Stimulated activated CD4-positive, alpha-beta T cell treated with anti-CD3 and anti-CD28 coated beads, Interleukin-2, amount 100 ng/mL, for 4 hours (primary cell): ENCODE data around the gene RFX4.

ENCODE experiments used
- DNase-seq: peaks from one replicate; pipeline ENCODE4 v3.0.0-alpha.2; 2020; ENCODE audit warnings: low read depth

The RFX4 gene

GRCh38 chr12:106582641-106583230 lies at the start of gene RFX4:
Gene RFX4 (plus strand): TSS chr12:106583004. CDS start chr12:106583321, 317 bp downstream.
- DNase-seq, result no peak

GRCh38 chr12:106541201-106541600 lies 41.6 kb upstream of the RFX4 start:
- no peak for DNase-seq

DNA sequence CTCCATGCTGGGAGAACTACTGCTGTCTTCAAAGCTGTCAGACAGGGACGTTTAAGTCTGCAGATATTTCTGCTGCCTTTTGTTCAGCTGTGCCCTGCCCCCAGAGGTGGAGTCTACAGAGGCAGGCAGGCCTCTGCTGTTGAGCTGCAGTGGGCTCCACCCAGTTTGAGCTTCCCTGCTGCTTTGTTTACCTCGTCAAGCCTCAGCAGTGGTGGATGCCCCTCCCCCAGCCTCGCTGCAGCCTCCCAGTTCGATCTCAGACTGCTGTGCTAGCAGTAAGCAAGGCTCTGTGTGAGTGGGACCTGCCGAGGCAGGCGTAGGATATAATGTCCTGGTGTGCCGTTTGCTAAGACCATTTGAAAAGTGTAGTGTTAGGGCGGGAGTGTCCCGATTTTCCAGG lies 31.4 kb upstream of the RFX4 start:
- DNase-seq, result no peak

- DNase-seq, result no peak
These were observed 30.6 kb upstream of the RFX4 start for GRCh38 chr12:106552228-106552627.

- DNase-seq, result no peak
These were observed 18.0 kb upstream of the RFX4 start for GRCh38 chr12:106564678-106565329.

- no peak for DNase-seq
These were observed 16.0 kb upstream of the RFX4 start for GRCh38 chr12:106566771-106567170.

GRCh38 chr12:106573239-106573638 lies 9.6 kb upstream of the RFX4 start:
- DNase-seq, result no peak

GRCh38 chr12:106576848-106577247 lies 6.0 kb upstream of the RFX4 start:
- no peak for DNase-seq

- DNase-seq, result no peak
These were observed 1.9 kb upstream of the RFX4 start for GRCh38 chr12:106580671-106581508.

DNA sequence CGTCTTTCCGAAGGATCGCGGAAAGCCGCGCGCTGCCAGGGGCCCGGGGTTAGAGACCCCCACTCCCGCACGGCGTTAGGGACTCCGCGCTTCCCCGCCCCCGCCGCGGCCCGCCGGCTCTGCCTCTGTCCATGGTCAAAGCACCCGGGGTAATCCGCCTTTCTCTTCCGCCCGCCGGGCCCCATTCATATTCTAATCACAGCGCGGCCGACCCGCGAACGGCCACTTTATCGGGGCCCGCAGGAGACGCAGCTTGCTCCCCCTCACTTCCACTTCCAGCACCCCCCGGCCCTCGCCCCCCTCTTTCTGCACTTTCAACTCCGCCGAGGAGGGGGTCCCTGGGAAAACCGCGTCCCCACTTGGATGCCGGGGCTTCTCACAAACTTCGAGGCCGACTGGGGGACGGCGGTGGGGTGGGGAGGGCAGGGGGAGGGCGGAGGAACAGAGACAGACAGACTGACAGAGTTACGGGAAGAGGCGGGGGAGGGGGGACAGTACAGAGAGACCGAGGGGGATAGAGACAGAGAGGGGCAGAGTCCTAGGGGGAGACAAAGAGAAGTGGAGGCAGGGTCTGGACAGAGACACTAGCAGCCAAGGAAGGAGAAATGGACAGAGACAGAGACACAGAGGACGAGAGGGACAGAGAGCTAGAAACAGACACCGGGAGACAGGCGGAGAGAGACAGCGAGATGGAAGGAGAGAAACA lies 1.1 kb upstream of the RFX4 start:
- no peak for DNase-seq

DNA sequence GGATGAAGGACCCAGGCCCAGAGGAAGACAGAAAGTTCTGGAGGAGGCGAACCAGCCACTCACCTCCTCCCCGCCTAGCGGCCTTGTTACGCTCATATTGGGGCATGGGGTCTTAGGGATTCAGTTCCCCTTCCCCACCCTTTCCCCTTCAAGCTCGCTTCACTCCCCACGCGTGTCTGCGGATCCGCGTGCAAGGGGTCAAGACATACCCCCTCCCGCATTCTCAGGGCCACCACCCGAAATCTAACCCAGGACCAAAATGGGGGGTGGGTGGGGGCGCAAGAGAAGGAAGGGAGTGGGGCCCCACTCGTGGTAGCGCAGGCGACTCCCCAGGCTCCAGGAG lies 584 bp upstream of the RFX4 start:
- DNase-seq, result no peak

DNA sequence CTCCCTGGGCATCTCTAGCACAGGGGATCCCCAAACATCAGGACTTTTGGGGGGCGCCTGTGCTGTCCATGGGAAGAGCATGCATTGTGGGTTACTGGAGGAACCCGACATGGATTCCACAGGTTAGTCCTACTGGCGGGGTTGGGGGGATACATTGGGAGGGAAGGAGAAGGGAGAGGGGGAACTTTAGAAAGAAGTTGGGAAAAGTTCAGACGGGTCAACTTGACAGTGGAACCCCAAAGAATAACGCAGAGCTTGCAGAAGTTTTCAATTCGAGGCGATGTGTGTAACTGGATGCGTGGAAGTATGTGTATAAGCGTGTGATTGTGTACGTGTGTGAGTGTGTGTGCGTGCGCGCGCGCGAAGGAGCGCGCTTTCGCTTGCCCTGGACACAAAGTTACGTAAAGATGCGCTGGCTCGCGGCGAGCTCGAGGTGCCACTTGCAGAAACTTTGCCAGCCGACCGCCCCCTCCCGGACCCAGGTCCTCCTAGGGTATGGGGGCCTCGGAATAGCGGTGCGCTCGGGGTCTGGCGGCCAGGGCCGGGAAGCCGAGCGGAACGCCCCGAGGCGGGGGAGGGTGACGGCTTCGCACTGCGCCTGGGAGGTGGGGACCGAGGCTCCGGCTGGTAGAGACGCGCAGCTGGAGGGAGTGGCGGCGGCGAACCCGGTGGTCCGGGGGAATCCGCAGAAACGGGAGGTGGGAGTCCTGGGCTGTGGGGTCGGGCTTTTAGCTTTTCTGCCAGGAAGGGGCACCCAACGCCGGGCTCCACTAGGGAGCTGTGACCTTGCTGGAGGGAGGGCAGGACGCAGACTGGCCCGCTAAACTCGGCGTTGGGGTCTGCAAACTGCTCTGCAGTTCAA lies 669 bp downstream of the RFX4 start:
- DNase-seq, result no peak

DNA sequence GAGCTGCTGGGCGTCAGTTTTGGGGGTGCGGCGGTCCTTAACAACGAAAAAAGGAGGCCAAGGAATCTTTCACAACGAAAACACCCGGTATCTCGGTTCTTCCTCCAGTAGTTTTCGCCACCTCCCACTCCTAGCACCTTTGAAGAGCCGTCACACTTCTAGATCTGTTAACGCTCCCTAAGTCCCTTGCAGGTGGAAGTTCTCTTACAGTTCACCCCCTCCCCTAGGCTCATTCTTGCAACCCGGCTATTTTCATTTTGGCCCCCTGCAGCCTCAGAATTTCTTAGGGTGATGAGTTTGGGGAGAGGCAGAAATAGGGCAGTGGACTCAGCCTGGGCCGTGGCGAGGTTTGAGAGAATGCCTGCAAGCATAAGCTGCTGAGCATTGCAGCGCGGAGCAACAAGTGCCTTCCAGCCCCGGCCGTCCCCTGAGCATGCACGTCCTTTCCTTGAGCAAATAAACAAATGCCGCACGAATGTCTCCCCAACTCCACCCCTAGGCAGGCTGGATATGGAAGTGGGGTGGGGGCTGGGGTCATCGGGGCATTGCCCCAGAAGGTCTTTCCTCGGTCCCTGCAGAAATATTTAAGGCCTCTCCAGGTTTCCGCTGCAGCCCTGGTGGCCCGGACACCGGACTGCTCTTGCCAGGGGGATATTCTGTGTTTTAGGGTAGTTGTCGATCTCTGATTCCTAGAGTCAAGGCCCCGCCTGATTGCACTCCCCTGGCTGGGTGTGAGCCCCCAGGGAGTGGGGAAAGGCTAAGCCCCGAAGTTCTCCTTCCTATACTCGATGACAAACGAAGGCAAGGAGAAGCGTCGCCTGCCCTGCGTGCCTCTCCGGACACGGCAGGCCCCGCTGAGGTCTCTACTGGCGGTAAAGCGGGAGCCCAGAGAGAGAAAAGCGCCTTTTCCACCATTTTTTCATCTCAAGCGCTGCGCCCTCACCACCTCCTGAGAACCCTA lies 1.6 kb downstream of the RFX4 start:
- no peak for DNase-seq

GRCh38 chr12:106585105-106585520 lies 2.3 kb downstream of the RFX4 start:
- DNase-seq, result no peak

- no peak for DNase-seq
These were observed 2.9 kb downstream of the RFX4 start for GRCh38 chr12:106585521-106586277.

GRCh38 chr12:106586278-106586802 lies 3.5 kb downstream of the RFX4 start:
- DNase-seq, result no peak

DNA sequence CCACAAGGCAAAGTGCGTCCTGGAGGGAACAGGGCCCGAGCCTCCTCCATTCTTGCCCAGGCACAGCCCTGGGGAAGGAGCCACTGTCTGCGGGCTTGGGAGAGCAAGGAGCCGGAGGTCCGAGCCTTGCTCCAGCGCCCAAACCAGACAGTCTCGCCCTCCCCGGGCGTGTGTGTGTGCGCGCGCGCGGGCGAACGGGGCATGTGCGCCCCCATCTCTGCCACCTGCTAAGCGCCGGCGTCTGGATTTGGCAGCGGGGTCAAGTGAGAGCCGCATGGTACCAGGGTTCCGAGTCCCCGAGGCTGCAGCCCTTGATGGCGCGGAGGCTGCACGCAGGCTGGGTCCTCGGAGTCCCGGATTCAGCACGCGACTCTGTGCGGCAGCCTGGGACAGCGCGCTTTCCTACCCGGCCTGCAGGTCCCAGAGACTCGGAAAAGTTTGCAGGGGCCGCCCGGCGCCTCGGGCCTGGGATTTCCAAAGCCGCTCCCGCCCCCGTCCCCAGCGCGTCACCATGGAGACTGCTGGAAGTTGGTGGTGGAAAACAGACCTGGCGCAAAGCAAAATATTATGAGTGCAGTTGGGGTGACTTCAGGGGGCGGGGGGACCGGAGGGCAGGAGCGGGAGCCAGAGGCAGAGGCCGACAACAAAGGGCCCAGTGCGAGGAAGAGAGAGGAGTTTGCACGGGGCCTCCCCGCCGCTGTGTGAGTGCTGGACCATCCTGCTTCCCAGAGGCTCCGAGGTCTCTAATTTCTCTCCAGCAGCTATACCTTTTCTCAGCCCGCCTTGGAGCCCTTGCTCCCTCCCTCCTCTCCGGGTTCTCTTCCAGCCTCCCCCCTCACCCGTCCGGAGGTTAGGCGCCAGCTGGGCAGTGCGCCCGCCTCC lies 4.2 kb downstream of the RFX4 start:
- no peak for DNase-seq

GRCh38 chr12:106588771-106589170 lies 6.0 kb downstream of the RFX4 start:
- no peak for DNase-seq
